H9 (cell line): ENCODE results near the gene SLC48A1. TPM values are rescaled to one million over a fixed set of nuclear protein-coding genes. Genes with fewer than 3 reads are reported as not detected.

Source experiments
- DNase-seq: peaks from one replicate; pipeline ENCODE4 v3.0.0-alpha.2; 2017
- H2AFZ ChIP-seq: one replicate; pipeline ENCODE4 v1.6.1; 2013; ENCODE audit warnings: mild to moderate bottlenecking, low read length, control low read depth, moderate library complexity
- H2AK5ac ChIP-seq: 2 replicates; pipeline ENCODE4 v1.6.1; 2013; ENCODE audit warnings: low read length, control low read depth, mixed read lengths; ENCODE audit not compliant: insufficient read length
- H2BK120ac ChIP-seq: one replicate; pipeline ENCODE4 v1.6.1; 2013; ENCODE audit warnings: low read depth, mild to moderate bottlenecking, low read length, control low read depth, inconsistent platforms; ENCODE audit not compliant: poor library complexity, severe bottlenecking
- H2BK12ac ChIP-seq: 2 replicates; pipeline ENCODE4 v1.6.1; 2013; ENCODE audit warnings: low read length, control low read depth, mixed read lengths, low read depth; ENCODE audit not compliant: insufficient read length
- H2BK15ac ChIP-seq: 2 replicates; pipeline ENCODE4 v1.6.1; 2013; ENCODE audit warnings: low read depth, low read length, control low read depth
- H2BK20ac ChIP-seq: one replicate; pipeline ENCODE4 v1.6.1; 2013; ENCODE audit warnings: low read depth, mild to moderate bottlenecking, low read length, control low read depth, inconsistent platforms; ENCODE audit not compliant: poor library complexity, severe bottlenecking
- H2BK5ac ChIP-seq: 2 replicates; pipeline ENCODE4 v1.6.1; 2013; ENCODE audit warnings: low read length, control low read depth, mixed read lengths; ENCODE audit not compliant: insufficient read length
- H3K14ac ChIP-seq: 2 replicates; pipeline ENCODE4 v1.6.1; 2013; ENCODE audit warnings: low read length, control low read depth; ENCODE audit not compliant: insufficient read depth
- H3K18ac ChIP-seq: 2 replicates; pipeline ENCODE4 v1.6.1; 2013; ENCODE audit warnings: low read depth, mild to moderate bottlenecking, mixed read lengths, low read length, control low read depth; ENCODE audit not compliant: insufficient read length
- H3K23ac ChIP-seq: 2 replicates; pipeline ENCODE4 v1.6.1; 2013; ENCODE audit warnings: low read length, control low read depth, mixed read lengths, low read depth; ENCODE audit not compliant: insufficient read length
- H3K23me2 ChIP-seq: 2 replicates; pipeline ENCODE4 v1.6.1; 2013; ENCODE audit warnings: low read depth, mild to moderate bottlenecking, mixed read lengths, low read length, control low read depth; ENCODE audit not compliant: insufficient read length, poor library complexity, severe bottlenecking
- H3K27ac ChIP-seq: 2 replicates; pipeline ENCODE4 v1.5.1; 2013; ENCODE audit warnings: low read length, control low read depth, mixed read lengths, low read depth; ENCODE audit not compliant: insufficient read length
- H3K27me3 ChIP-seq: 2 replicates; pipeline ENCODE4 v1.6.1; 2013; ENCODE audit warnings: low read length, control low read depth, inconsistent platforms; ENCODE audit not compliant: insufficient read depth
- H3K4ac ChIP-seq: 2 replicates; pipeline ENCODE4 v1.6.1; 2013; ENCODE audit warnings: low read depth, mild to moderate bottlenecking, control low read depth, inconsistent platforms, low read length, moderate library complexity
- H3K4me1 ChIP-seq: 2 replicates; pipeline ENCODE4 v1.6.1; 2013; ENCODE audit warnings: low read length, control low read depth, inconsistent platforms; ENCODE audit not compliant: insufficient read depth
- H3K4me2 ChIP-seq: 2 replicates; pipeline ENCODE4 v1.6.1; 2013; ENCODE audit warnings: low read length, control low read depth, mixed read lengths; ENCODE audit not compliant: insufficient read length, insufficient read depth
- H3K56ac ChIP-seq: 2 replicates; pipeline ENCODE4 v1.6.1; 2013; ENCODE audit warnings: low read depth, mild to moderate bottlenecking, mixed read lengths, low read length, control low read depth; ENCODE audit not compliant: insufficient read length
- H3K79me1 ChIP-seq: 2 replicates; pipeline ENCODE4 v1.6.1; 2013; ENCODE audit warnings: low read depth, mild to moderate bottlenecking, moderate library complexity, low read length, control low read depth, inconsistent platforms; ENCODE audit not compliant: insufficient read depth, poor library complexity, severe bottlenecking
- H3K79me2 ChIP-seq: 2 replicates; pipeline ENCODE4 v1.6.1; 2013; ENCODE audit warnings: low read length, control low read depth, inconsistent platforms; ENCODE audit not compliant: insufficient read depth
- H3K9ac ChIP-seq: 2 replicates; pipeline ENCODE4 v1.6.1; 2013; ENCODE audit warnings: low read length, control low read depth, mixed read lengths; ENCODE audit not compliant: insufficient read length; ENCODE audit errors: extremely low read depth
- H3K9me3 ChIP-seq: one replicate; pipeline ENCODE4 v1.6.1; 2013; ENCODE audit warnings: low read depth, low read length, inconsistent platforms; ENCODE audit not compliant: control insufficient read depth
- H3T11ph ChIP-seq: one replicate; pipeline ENCODE4 v1.6.1; 2013; ENCODE audit warnings: mild to moderate bottlenecking, low read length, control low read depth, inconsistent platforms
- H4K20me1 ChIP-seq: one replicate; pipeline ENCODE4 v1.6.1; 2013; ENCODE audit not compliant: control insufficient read depth, insufficient read length, insufficient read depth
- H4K5ac ChIP-seq: 2 replicates; pipeline ENCODE4 v1.6.1; 2013; ENCODE audit warnings: low read depth, mild to moderate bottlenecking, mixed read lengths, low read length, control low read depth; ENCODE audit not compliant: insufficient read length
- H4K8ac ChIP-seq: replicated peaks from 2 replicates; pipeline ENCODE4 v1.6.1; 2013; ENCODE audit warnings: low read length, control low read depth, mixed read lengths, low read depth; ENCODE audit not compliant: insufficient read length
- H4K91ac ChIP-seq: 2 replicates; pipeline ENCODE4 v1.6.1; 2013; ENCODE audit warnings: low read depth, mild to moderate bottlenecking, moderate library complexity, mixed read lengths, low read length, control low read depth; ENCODE audit not compliant: insufficient read length
- H3K27ac Mint-ChIP-seq, 3 experiments: 2 replicates in 2 of 3; 3 replicates in 1 of 3; pipeline ENCODE4 v1.8.0; 2020 to 2021; ENCODE audit warnings: mixed read lengths in 3 of 3, mild to moderate bottlenecking in 1 of 3, moderate library complexity in 1 of 3
- H3K27me3 Mint-ChIP-seq: 2 replicates; pipeline ENCODE4 v1.8.0; 2021; ENCODE audit warnings: low read depth, mild to moderate bottlenecking, moderate library complexity, mixed read lengths
- H3K36me3 Mint-ChIP-seq, 3 experiments: 2 replicates in 2 of 3; 3 replicates in 1 of 3; pipeline ENCODE4 v1.8.0; 2020 to 2021; ENCODE audit warnings: low read depth in 3 of 3, mixed read lengths in 3 of 3; ENCODE audit not compliant: insufficient read depth in 1 of 3
- H3K4me1 Mint-ChIP-seq, 2 experiments: 2 replicates each; pipeline ENCODE4 v1.8.0; 2020; ENCODE audit warnings: mixed read lengths in 2 of 2
- H3K4me3 Mint-ChIP-seq, 2 experiments: 2 replicates in 1 of 2; 3 replicates in 1 of 2; pipeline ENCODE4 v1.8.0; 2020 to 2021; ENCODE audit warnings: mild to moderate bottlenecking in 2 of 2, mixed read lengths in 2 of 2, moderate library complexity in 1 of 2
- H3K9me3 Mint-ChIP-seq, 2 experiments: 2 replicates in 1 of 2; 3 replicates in 1 of 2; pipeline ENCODE4 v1.8.0; 2020; ENCODE audit warnings: mild to moderate bottlenecking in 2 of 2, mixed read lengths in 2 of 2, moderate library complexity in 1 of 2
- WGBS: extraction: QIAGEN DNeasy Blood & Tissue Kit; methylation state at CpG from one replicate; pipeline ENCODE4 v1.1.7; 2013; ENCODE audit warnings: missing lambda C conversion rate, low lambda C conversion rate, mixed read lengths; ENCODE audit not compliant: insufficient read length; ENCODE audit errors: extremely low coverage; 5-methylcytosine and 5-hydroxymethylcytosine counted together
- total RNA-seq: library from RNA; stranded (reverse); gene quantifications from 2 replicates; pipeline ENCODE4 v1.2.1, GENCODE V29; 2021
- TF ChIP-seq, protein P1 (sequence below): fragments of 200-600 bp; sonication (generic); conservative IDR thresholded peaks from 3 replicates; pipeline ENCODE4 v1.8.0; 2021; ENCODE audit warnings: antibody characterized with exemption, mild to moderate bottlenecking

The SLC48A1 gene
- total RNA-seq, 1 experiment from 2014 or later = 10.6 TPM

GRCh38 chr12:47758834-47759690 is 14.0 kb upstream of the SLC48A1 start, which contains the start of gene RAPGEF3:
Gene RAPGEF3, minus strand, starts transcription at chr12:47758880. Its CDS starts 324 bp downstream, at chr12:47758556.
- Mint-ChIP-seq H3K36me3 (peaks cover 0 to 4% (median 0%) of the 10 kb centered on the region in 3 experiments; a peak in 3 of 7 replicates), H3K27me3 (no peaks in the 10 kb centered on the region; the same call in none of the 2 replicates), H3K4me1 (peaks cover 19 to 27% of the 10 kb centered on the region in 2 experiments), H3K4me3 (peak within 1 kb of the TSS; percentile 64 to 78), H3K9me3 (no peaks in the 10 kb centered on the region), H3K27ac (no peak within 1 kb of the TSS)
- TF ChIP-seq, protein P1, sequence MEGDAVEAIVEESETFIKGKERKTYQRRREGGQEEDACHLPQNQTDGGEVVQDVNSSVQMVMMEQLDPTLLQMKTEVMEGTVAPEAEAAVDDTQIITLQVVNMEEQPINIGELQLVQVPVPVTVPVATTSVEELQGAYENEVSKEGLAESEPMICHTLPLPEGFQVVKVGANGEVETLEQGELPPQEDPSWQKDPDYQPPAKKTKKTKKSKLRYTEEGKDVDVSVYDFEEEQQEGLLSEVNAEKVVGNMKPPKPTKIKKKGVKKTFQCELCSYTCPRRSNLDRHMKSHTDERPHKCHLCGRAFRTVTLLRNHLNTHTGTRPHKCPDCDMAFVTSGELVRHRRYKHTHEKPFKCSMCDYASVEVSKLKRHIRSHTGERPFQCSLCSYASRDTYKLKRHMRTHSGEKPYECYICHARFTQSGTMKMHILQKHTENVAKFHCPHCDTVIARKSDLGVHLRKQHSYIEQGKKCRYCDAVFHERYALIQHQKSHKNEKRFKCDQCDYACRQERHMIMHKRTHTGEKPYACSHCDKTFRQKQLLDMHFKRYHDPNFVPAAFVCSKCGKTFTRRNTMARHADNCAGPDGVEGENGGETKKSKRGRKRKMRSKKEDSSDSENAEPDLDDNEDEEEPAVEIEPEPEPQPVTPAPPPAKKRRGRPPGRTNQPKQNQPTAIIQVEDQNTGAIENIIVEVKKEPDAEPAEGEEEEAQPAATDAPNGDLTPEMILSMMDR = peak; percentile 63
- Histone ChIP-seq H3K4me2 (peak within 1 kb of the TSS; percentile 51), H3K4me1 (peaks cover 14% of the 10 kb centered on the region; the same call in 1 of the 2 replicates), H4K91ac (no peak within 1 kb of the TSS), H3K14ac (peak within 1 kb of the TSS; percentile 58; the same call in 1 of the 2 replicates), H3K23ac (no peak within 1 kb of the TSS), H3K56ac (no peak within 1 kb of the TSS), H3K27me3 (no peaks in the 10 kb centered on the region), H2AK5ac (no peak within 1 kb of the TSS), H2BK5ac (no peak within 1 kb of the TSS), H4K8ac (no peak within 1 kb of the TSS), H2BK15ac (no peak within 1 kb of the TSS; the same call in 1 of the 2 replicates), H3K9ac (no peak within 1 kb of the TSS), H3K4ac (no peak within 1 kb of the TSS), H2AFZ (no peak within 1 kb of the TSS), H3K79me1 (no peaks in the 10 kb centered on the region), H4K5ac (no peak within 1 kb of the TSS), H2BK120ac (no peak within 1 kb of the TSS), H3T11ph (no peak within 1 kb of the TSS), H3K23me2 (peaks cover 3% of the 10 kb centered on the region), H3K27ac (no peak within 1 kb of the TSS), H2BK12ac (no peak within 1 kb of the TSS), H2BK20ac (no peak within 1 kb of the TSS), H3K79me2 (no peaks in the 10 kb centered on the region), H4K20me1 (no peaks in the 10 kb centered on the region), H3K18ac (peak within 1 kb of the TSS; percentile 21), H3K9me3 (no peaks in the 10 kb centered on the region)
- no CpG with 5 or more reads among the region's 57 CpGs for WGBS
- peak; percentile 89 for DNase-seq
